GM19438 (cell line): Measurements from ENCODE around the gene GPR156.

ENCODE experiments used
- ATAC-seq: cut with Tn5 transposase; IDR thresholded peaks from one replicate; pipeline ENCODE4 v1.9.1; 2021; ENCODE audit warnings: low read depth; ENCODE audit not compliant: unreplicated experiment

The GPR156 gene

GRCh38 chr3:120198305-120198878 lies 86.6 kb downstream of the GPR156 start:
- no peak for ATAC-seq

GRCh38 chr3:120196812-120197211 lies 88.2 kb downstream of the GPR156 start:
- ATAC-seq: no peak

- no peak for ATAC-seq
Measured at GRCh38 chr3:120196333-120196732, 88.7 kb downstream of the GPR156 start.

- ATAC-seq: no peak
Measured at GRCh38 chr3:120193554-120193953, 91.5 kb downstream of the GPR156 start.

GRCh38 chr3:120192579-120192978 lies 92.4 kb downstream of the GPR156 start:
- ATAC-seq: no peak

GRCh38 chr3:120192159-120192558 lies 92.9 kb downstream of the GPR156 start:
- no peak for ATAC-seq

GRCh38 chr3:120182613-120183511 lies 102.2 kb downstream of the GPR156 start:
- ATAC-seq: no peak

GRCh38 chr3:120181632-120182031 lies 103.4 kb downstream of the GPR156 start:
- ATAC-seq: no peak

GRCh38 chr3:120180731-120181412 lies 104.2 kb downstream of the GPR156 start:
- ATAC-seq: no peak

GRCh38 chr3:120177707-120178306 lies 107.2 kb downstream of the GPR156 start:
- no peak for ATAC-seq

- no peak for ATAC-seq
Measured at GRCh38 chr3:120177151-120177550, 107.9 kb downstream of the GPR156 start.

- ATAC-seq: no peak
Measured at GRCh38 chr3:120174811-120175539, 110.0 kb downstream of the GPR156 start.

GRCh38 chr3:120173056-120173675 lies 111.9 kb downstream of the GPR156 start:
- no peak for ATAC-seq

- ATAC-seq: no peak
Measured at GRCh38 chr3:120172070-120172469, 113.0 kb downstream of the GPR156 start.

- no peak for ATAC-seq
Measured at GRCh38 chr3:120171134-120171873, 113.7 kb downstream of the GPR156 start.

GRCh38 chr3:120170223-120170622 lies 114.8 kb downstream of the GPR156 start:
- no peak for ATAC-seq

GRCh38 chr3:120169407-120169806 lies 115.6 kb downstream of the GPR156 start:
- no peak for ATAC-seq

- no peak for ATAC-seq
Measured at GRCh38 chr3:120168611-120169010, 116.4 kb downstream of the GPR156 start.

- no peak for ATAC-seq
Measured at GRCh38 chr3:120168038-120168437, 117.0 kb downstream of the GPR156 start.
